Stimulated activated CD8-positive, alpha-beta memory T cell treated with anti-CD3 and anti-CD28 coated beads, Interleukin-7, amount 100 ng/mL, for 24 hours (primary cell): ENCODE results near the gene NAT16.

Experiments
- DNase-seq: peaks from one replicate; pipeline ENCODE4 v3.0.0-alpha.2; 2020; ENCODE audit warnings: low read depth

NAT16 gene

DNA sequence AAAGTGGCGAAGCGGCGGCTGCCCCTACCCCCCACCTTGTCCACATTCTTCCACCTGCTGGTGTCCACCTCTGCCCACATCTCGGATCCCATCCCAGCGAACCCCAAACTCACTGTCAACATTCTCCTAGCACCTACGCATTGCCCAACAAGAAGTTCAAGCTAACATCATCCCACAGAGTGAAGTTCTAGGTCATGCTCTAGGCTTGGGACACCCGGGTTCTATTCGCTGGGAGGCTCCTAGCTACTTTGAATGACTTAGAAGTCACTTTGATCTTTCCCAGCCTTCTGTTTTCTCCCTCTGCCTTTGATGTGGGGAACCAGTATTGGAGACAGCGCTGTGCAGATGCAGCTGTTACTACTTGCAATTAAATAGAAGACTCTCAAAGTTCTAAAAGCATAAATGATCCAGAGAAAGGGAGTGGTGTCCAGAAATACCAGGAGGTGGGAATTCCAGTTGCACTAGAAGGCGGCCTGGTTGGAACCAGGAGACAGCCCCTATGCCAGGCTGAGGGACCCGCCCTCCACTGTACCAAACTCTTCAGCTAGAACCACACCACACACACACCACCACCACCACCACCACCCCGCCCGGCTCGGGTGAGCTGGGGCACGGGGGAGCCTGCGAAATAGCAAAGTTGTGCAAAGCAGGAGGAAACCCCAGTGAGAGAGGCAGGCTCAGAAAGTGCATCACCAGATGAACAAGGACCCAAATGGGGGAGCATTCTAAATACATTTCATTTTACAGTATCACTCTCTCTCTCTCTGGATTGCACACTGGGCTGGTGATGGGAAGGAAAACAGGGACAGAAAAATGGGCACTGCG, 9.3 kb downstream of the NAT16 start:
- DNase-seq: no peak

DNA sequence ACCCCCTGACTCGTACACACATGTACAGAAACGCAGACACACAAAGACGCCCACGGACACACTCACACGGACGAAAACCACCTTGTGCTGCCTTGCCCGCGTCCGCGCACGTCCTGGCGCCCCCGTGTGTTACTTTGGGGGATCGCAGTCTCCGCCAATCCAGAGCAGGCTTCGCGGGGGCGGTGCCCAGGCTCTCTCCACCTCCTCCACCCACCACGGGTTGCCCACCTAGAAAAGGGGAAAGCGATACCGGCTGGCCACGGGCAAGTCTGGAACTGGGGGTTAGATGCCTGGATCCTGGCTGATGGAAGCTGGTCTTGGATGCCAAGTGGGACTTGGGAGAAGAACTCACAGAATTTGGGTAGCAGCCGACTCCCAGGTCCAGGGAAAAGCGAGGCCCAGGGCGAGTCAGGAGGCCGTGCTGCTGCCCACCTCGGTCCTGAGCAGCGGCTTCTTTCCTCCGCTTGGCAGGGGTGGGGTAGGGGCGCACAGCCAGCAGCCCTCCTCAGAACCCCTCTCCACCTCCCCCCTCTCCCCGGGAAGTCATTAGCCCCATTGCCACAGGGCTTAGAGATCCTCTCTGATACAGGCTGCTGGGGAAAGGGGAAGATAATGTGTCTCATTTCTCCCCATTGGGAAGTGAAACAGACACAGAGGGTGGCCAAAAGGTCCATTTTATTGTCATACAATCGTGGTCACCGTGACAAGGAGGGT, 10.1 kb downstream of the NAT16 start:
- peak; percentile 71 for DNase-seq

DNA sequence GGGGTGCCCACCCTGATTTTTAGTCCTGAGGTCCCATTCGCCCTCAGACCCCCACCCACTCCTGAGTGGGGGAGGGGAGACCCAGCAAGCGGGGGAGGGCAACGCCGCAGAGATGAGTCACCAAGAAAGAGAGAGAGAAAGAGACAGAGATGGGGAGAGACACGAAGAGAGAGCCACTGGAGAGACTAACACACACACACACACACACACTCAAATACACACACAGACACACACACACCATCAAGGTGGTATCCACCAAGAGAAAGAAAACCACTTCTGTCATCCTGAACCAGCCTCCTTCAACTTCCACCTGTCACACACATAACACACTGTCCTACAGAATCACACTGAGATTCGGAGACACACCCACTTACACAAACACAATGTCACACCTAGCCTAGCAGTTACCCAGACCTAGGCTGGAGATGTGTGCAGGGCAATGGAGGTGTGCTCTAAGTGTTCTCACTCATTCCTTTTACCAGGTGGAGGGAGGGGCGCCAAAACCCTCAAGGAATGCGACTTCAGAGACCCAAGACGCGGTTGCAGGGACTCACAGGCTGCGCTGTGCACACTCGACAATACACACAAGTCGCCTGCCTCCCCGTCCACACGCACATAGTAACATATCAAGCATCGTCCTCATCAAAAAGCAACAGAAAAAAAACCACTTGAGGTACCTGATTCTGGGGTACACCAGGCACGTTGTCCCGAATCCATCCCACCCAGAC, 10.8 kb downstream of the NAT16 start:
- no peak for DNase-seq

- DNase-seq: no peak
Observed at GRCh38 chr7:101168412-101169049, 11.6 kb downstream of the NAT16 start.

- no peak for DNase-seq
Observed at GRCh38 chr7:101167645-101168411, 12.3 kb downstream of the NAT16 start.

- no peak for DNase-seq
Observed at GRCh38 chr7:101166909-101167644, 13.0 kb downstream of the NAT16 start.

GRCh38 chr7:101166648-101166908, 13.5 kb downstream of the NAT16 start:
- DNase-seq: no peak

DNA sequence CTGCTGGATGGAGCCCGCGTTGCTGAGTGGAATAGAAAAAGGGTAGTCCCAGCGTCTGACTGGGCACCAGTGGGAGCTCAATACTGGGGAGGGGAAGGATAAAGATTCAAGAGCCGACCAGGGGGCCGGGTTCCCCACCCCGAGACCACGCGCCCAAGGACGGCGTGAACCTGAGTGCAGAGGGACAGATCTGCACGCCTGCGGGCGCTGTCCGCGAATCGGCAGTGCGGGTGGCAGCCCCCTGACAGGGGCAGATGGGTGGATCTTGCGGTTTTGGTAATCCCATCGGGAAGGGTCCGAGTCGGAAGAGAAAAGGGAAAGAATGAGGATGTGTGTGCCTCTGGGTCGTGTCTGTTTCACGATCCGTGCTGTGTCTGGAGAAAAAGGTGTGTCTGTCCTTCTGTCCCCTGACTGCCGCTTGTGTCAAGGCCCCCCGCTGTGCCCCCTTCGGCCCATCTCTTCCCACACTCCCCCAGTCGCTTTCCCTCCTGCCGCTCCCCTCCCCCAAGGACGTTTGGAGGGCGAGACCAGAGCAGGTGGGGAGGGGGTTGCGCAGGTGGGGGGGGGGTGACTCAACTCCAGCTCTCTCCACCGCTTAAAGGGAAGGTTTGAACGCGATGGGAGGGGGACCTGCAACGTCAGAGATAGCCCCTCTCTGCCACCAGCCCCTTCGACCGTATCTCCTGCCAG, 14.0 kb downstream of the NAT16 start:
- no peak for DNase-seq

DNA sequence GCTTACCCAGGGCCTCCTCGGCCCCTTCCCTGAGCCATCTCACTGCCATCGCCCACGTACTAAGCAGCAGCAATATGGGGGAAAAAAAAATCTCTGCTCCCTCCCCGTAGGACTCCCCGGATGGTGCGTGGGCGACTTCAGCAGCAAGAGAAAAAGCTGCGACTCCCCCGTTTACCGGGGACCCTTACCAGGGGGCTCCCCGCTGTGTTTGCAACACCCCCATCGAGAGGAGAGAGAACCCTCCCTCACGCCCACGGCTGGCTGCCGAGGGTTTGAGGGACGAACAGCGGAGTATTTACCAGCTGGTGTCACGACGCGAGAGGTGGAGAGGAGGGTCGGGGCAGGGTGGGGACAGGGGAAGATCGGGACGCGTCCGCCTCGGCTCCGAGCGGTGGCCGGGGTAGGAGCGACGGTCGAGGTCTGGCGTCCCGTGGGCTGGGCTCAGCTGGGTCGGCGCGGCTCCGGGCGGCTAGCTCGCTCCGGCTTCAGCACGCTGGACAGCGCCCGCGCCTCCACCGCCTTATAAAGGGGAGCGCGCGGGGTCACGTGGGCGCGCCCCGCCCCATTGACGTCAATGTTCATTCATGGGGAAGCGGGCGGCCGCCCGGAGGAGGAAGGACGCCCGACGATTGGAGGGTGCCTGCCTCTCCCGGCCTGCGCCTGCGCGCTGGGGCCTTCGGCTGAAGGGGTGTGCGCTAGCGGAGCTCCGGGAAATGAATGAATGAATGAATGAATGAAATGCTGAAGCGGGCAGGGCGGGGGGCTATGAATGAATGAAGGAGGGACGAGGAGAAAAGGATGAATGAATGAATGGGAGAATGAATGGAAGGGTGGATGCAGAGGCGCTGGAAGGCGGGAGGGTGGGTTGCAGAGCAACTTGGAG, 14.8 kb downstream of the NAT16 start, which contains the start of gene VGF:
TSS of gene VGF (minus strand) at position 495 of the 883 bp plus-strand sequence. CDS start 726 bp downstream, outside the sequence.
- peak; percentile 84 for DNase-seq

GRCh38 chr7:101164071-101164840, 15.8 kb downstream of the NAT16 start:
- DNase-seq: no peak

GRCh38 chr7:101163279-101164070, 16.6 kb downstream of the NAT16 start:
- DNase-seq: no peak

GRCh38 chr7:101162551-101163278, 17.4 kb downstream of the NAT16 start:
- no peak for DNase-seq

DNA sequence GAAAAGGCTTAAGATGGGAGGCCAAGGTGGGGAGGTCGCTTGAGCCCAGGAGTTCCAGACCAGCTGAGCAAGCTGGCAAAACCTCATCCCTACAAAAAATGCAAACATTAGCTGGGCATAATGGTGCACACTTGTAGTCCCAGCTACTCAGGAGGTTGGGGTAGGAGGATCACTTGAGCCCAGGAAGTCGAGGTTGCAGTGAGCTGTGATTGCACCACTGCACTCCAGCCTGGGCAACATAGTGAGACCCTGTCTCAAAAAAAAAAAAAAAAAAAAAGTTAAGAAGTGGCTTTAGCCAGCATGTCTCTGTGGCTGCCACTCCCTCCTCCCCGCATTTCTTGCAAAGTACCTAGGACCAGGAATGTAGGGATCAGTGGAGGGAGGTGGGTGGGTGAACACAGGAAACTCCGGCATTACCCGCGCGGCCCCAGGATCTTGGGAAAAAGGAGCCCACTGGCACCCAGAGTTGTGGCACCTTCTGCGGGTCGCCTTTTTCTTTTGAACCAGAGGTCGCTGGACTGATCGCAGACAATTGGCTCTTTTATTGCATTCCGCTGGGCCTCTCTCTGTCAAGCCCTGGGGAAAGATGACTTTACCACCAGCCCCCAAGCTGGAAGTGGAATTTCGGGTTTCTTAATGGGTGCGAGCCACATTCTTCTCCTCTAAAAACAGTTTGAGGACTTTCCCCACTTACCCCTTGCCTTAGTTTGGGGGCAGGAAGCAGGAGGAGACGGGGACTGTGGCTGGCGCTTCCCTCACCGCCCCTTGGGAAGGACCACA, 18.2 kb downstream of the NAT16 start:
- DNase-seq: no peak

DNA sequence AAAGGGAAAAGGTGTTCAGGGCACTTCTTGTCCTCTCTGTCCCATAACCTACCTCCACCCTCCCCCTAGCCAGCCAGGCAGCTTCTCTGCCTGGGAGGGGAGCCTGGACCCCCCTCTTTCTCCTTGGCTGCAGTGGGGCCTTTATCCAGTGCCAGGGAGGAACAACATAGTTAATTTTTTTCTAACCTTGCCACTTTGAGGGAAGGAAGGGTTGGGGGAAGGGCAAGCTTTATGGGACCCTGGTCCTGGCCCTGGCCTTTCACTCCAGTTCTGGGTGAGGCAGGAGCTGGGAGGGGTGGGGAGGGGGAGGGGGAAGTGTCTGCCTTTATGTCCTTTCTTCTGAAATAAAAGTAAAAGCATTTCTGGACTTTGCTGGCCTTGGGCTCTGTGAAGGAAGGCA, 19.2 kb downstream of the NAT16 start:
- DNase-seq: no peak

DNA sequence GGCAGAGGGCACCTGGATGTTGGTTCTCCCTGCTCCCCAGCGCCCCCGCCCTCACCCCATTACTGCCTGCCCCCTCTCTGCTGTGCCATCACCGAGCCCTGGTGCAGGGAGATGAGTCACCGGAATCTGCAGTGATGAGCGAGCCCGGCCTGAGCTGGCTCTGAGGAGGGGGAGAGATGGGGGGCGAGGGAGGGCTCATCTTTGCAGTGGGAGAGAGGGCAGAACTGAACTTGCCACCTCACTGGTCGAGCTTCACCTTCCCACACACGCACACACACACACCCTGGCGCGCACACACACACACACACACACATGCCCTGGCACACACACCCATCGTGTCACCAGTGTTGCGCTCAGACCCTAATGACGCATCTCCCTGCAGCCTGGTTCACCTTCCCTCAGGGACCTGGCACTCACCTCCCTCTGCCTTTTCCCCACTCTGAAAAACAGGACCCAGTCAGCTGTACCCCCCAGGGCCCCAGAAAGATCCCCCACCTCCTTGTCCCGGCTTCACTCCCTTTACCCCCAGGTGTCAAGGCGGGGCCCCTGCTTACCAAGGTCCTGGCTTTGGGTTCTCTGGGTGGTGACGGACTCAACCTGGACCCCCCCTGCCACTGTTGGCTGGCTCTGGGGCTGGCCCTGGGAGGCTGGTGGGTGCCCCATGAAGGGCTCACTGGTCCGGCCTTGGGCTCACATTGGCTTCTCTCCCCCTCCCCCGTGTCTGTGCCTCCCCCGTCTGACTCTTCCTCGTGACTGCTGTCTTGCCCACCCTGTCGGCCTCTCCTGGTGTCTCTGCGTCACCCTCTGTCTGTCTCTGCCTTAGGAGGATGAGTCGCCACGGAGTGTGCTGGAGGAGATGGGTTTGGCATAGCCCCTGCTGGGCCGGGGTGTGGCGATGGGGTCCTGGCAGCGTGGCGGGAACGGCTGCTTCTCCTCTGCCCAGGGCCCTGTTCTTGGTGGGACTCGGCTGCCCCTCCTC, 20.1 kb downstream of the NAT16 start:
- DNase-seq: no peak
